GM12891 (cell line): ENCODE measurements around the gene ZMYND19.

Experiments used
- DNase-seq: peaks from one replicate; pipeline ENCODE4 v3.0.0; 2011; ENCODE audit warnings: low spot score; ENCODE audit not compliant: insufficient read length
- FAIRE-seq: peaks from 2 replicates; lab custom pipeline; 2011; peaks lifted over from hg19 to GRCh38; lab: Jason Lieb, UNC
- PAX5 ChIP-seq: IDR thresholded peaks from 2 replicates; pipeline ENCODE4 v1.6.1; 2011; ENCODE audit warnings: low read length, moderate library complexity, mild to moderate bottlenecking; ENCODE audit not compliant: insufficient read depth, severe bottlenecking
- POLR2A ChIP-seq: IDR thresholded peaks from 2 replicates; pipeline ENCODE4 v1.6.1; 2011; ENCODE audit warnings: low read depth, low read length, control low read depth
- POLR2AphosphoS5 ChIP-seq: IDR thresholded peaks from 2 replicates; pipeline ENCODE4 v1.6.1; 2011; ENCODE audit warnings: low read depth, low read length, control low read depth
- POU2F2 ChIP-seq: IDR thresholded peaks from 2 replicates; pipeline ENCODE4 v1.6.1; 2011; ENCODE audit warnings: low read depth, mild to moderate bottlenecking, control low read depth, low read length, moderate library complexity
- SPI1 ChIP-seq: IDR thresholded peaks from 2 replicates; pipeline ENCODE4 v1.6.1; 2011; ENCODE audit warnings: low read depth, low read length, control low read depth
- TAF1 ChIP-seq: IDR thresholded peaks from 2 replicates; pipeline ENCODE4 v1.6.1; 2011; ENCODE audit warnings: low read depth, low read length, control low read depth

ZMYND19 gene

DNA sequence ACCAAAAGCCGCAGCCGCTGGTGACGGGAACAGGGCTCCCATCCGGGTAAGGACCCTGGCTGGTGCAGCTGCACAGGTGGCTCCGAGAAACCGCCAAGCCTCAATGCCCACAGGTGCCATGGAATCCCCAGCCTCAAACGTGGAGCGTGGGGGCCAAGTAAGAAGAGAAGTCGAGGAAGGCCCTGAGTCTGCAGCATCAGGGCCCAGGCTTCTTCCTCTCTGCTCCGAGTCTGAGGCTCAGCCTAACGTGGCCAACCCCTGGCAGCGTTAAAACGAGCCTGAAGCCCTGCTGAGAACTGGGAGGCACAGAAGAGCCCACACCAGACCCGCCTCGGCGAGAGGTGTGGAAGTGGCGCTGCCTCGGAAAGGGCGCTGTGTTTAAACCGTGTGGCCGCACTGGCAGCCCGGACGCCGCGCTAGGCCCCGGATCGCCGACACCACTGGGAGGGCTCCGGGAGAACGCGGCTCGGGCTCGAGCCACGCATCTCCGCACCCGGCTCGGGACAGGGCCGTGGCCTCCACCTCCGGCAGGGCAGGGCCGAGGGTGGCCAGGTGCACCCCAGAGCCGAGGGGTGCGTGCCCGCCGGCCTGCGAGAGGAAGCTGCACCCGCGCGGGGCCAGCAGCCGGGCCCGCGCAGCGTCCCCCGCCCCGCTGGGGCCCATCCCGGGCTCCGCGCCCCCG is 730 bp downstream of the ZMYND19 start:
- DNase-seq (peak; percentile 52), FAIRE-seq (peak; percentile 70)
- TF ChIP-seq PAX5 (no peak), POU2F2 (no peak), SPI1 (no peak), POLR2AphosphoS5 (no peak), POLR2A (no peak), TAF1 (no peak)

GRCh38 chr9:137588891-137589290 is 1.4 kb downstream of the ZMYND19 start:
- FAIRE-seq: no peak
- no peak for DNase-seq
- TF ChIP-seq POU2F2 (no peak), TAF1 (no peak), PAX5 (no peak), POLR2A (no peak), SPI1 (no peak), POLR2AphosphoS5 (no peak)

- TF ChIP-seq SPI1 (no peak), TAF1 (no peak), POLR2AphosphoS5 (no peak)
- FAIRE-seq: no peak
- no peak for DNase-seq
Observed at GRCh38 chr9:137588311-137588710, 2.0 kb downstream of the ZMYND19 start.

GRCh38 chr9:137586854-137587253 is 3.5 kb downstream of the ZMYND19 start:
- DNase-seq (no peak), FAIRE-seq (no peak)
- TF ChIP-seq SPI1 (no peak), POLR2AphosphoS5 (no peak), TAF1 (no peak)

DNA sequence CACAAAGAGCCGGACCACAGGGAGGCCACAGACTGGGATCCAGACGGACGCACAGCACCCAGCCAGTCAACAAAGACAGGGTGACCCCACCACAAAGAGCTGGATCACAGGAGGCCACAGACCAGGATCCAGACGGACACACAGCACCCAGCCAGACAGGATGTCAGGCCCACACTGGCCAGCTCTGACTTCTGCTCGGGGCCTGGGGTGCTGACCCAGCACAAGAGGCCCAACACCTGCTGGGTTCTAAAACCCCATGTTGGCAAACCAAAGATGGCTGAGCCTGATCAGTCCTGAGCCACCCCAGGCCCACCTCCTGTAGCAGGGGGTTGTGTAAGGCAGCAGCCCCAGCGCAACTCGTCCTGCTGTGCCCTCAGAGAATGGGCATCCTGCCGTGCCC is 6.4 kb downstream of the ZMYND19 start:
- no peak for FAIRE-seq
- TF ChIP-seq POU2F2 (no peak), POLR2AphosphoS5 (no peak), SPI1 (no peak), PAX5 (no peak), TAF1 (no peak), POLR2A (no peak)
- DNase-seq: no peak

GRCh38 chr9:137583347-137583746 is 7.0 kb downstream of the ZMYND19 start:
- TF ChIP-seq TAF1: no peak
- TF ChIP-seq POU2F2: no peak
- no peak for TF ChIP-seq POLR2A
- TF ChIP-seq PAX5: no peak
- no peak for TF ChIP-seq SPI1
- TF ChIP-seq POLR2AphosphoS5: no peak
- FAIRE-seq (no peak), DNase-seq (no peak)

GRCh38 chr9:137582286-137582860 is 7.9 kb downstream of the ZMYND19 start:
- no peak for FAIRE-seq
- TF ChIP-seq POU2F2 (no peak), TAF1 (no peak), POLR2AphosphoS5 (no peak), SPI1 (no peak), POLR2A (no peak), PAX5 (no peak)

DNA sequence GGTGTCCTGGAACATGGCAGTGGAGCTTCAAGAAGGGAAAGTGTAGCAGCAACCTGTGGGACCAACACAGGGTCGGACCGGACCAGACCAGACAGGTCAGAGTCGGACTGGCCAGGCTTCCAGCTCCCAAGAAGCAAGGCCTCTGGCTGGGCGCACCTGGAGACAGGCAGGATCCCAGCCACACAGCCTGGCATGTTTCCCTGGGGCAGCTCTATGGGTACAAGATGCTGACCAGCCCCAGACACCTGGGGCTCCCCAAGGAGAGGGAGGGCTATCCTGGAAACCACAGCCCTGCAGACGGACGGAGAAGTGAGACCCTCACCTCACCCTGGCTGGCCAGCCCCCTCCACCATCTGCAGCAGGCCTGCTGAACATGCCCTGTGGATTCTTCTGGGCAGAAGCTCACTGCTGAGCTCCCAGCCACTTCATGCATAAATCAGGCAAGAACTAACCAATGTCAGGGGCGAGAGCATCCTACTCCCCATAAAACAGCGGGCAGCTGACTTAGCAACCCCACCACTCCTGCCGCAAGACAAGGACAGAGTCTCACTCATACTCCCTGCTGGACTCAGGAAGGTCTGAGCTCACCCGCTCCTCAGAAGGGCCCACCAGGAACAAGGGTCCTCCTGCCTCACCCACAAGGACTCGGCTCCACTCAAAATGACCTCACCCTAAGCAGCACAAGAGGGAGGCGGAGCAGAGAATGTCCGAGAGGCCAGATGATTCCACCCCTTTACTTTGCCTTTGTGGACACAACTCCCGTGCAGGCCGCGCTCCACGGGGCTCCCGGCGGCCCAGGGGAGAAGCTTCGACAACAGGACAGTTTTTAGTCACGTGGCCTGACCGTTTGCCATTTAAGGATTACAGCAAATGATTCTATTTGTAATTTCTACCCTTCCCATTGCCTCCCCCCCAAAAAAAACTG is 8.7 kb downstream of the ZMYND19 start:
- no peak for FAIRE-seq
- no peak for TF ChIP-seq POU2F2
- TF ChIP-seq TAF1: no peak
- TF ChIP-seq SPI1: no peak
- no peak for TF ChIP-seq POLR2AphosphoS5
- no peak for TF ChIP-seq PAX5
- TF ChIP-seq POLR2A: no peak
- DNase-seq: no peak

More at GRCh38 chr9:137582286-137582860, 7.9 kb downstream of the ZMYND19 start:
- no peak for DNase-seq

GRCh38 chr9:137580954-137581322 is 9.4 kb downstream of the ZMYND19 start:
- FAIRE-seq: no peak
- no peak for DNase-seq
- TF ChIP-seq POLR2A (no peak), POLR2AphosphoS5 (no peak), TAF1 (no peak), PAX5 (no peak), POU2F2 (no peak), SPI1 (no peak)
